Calu3 (cell line): Measurements from ENCODE around the gene VWC2. TPM values are rescaled to one million over a fixed set of nuclear protein-coding genes. Genes with fewer than 3 reads are reported as not detected.
A peak's percentile ranks its signal among the peaks of the same experiment; 100 is the strongest.

Source experiments
- BruUV-seq: library from RNA; stranded (reverse); fragments of 400-500 nt; replicated peaks from 2 replicates; lab custom pipeline; 2021; lab: Mats Ljungman, UMichigan
- CTCF ChIA-PET: fragments of 300-600 bp; sonication (Branson Sonifier 250); formaldehyde crosslinking; loops from one replicate; lab custom pipeline; 2022; ENCODE audit warnings: antibody characterized with exemption; lab: Charles Lee
- DNase-seq: peaks from one replicate; pipeline ENCODE4 v3.0.0; 2022
- H3K27ac Mint-ChIP-seq: one replicate; pipeline ENCODE4 v1.8.0; 2022; ENCODE audit warnings: mixed read lengths; ENCODE audit not compliant: unreplicated experiment
- H3K27me3 Mint-ChIP-seq: one replicate; pipeline ENCODE4 v1.8.0; 2022; ENCODE audit warnings: mixed read lengths; ENCODE audit not compliant: unreplicated experiment
- H3K36me3 Mint-ChIP-seq: one replicate; pipeline ENCODE4 v1.8.0; 2022; ENCODE audit warnings: mild to moderate bottlenecking, moderate library complexity, mixed read lengths; ENCODE audit not compliant: insufficient read depth, unreplicated experiment
- H3K4me1 Mint-ChIP-seq: one replicate; pipeline ENCODE4 v1.8.0; 2022; ENCODE audit warnings: mild to moderate bottlenecking, low read depth, mixed read lengths; ENCODE audit not compliant: unreplicated experiment
- H3K4me3 Mint-ChIP-seq: one replicate; pipeline ENCODE4 v1.8.0; 2022; ENCODE audit warnings: mild to moderate bottlenecking, low read depth, moderate library complexity, mixed read lengths; ENCODE audit not compliant: unreplicated experiment
- H3K9me3 Mint-ChIP-seq: one replicate; pipeline ENCODE4 v1.8.0; 2022; ENCODE audit warnings: low read depth, mixed read lengths; ENCODE audit not compliant: unreplicated experiment
- intact Hi-C: fragments of 100-400 bp; cut with micrococcal nuclease; formaldehyde crosslinking; loops from one replicate; pipeline ENCODE4 v1.10.0; 2022; ENCODE audit not compliant: unreplicated experiment
- total RNA-seq: library from RNA; stranded (reverse); gene quantifications from 2 replicates; pipeline ENCODE4 v1.2.3, GENCODE V29; 2022
- TF ChIP-seq, protein P1 (sequence below): fragments of 200-600 bp; IDR thresholded peaks from one replicate; pipeline ENCODE4 v1.8.0; 2022; ENCODE audit warnings: antibody characterized with exemption; ENCODE audit not compliant: unreplicated experiment

VWC2 gene
- total RNA-seq, 1 experiment from 2014 or later, result not detected

DNA sequence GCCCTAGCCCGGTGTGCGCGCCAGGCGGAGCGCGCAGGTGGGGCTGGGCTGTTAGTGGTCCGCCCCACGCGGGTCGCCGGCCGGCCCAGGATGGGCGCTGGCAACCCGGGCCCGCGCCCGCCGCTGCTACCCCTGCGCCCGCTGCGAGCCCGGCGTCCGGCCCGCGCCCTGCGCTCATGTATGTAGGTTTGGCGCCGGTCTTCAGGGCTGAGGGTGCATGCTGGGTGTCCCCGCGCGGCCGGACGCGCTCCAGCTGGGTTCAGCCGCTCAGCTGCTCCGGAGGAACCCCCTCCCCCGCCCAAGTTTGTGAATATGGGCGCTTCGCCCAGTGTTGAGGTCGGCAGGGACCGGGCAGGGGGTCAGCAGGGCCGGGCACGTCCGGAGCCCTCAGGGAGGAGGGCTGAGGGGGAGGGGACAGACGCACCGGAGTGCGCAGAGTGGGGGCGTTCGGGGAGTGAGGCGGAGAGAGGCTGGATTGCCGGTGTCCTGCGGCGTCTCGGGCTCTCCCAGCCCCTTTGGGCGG, 559 bp downstream of the VWC2 start:
- TF ChIP-seq, protein P1, sequence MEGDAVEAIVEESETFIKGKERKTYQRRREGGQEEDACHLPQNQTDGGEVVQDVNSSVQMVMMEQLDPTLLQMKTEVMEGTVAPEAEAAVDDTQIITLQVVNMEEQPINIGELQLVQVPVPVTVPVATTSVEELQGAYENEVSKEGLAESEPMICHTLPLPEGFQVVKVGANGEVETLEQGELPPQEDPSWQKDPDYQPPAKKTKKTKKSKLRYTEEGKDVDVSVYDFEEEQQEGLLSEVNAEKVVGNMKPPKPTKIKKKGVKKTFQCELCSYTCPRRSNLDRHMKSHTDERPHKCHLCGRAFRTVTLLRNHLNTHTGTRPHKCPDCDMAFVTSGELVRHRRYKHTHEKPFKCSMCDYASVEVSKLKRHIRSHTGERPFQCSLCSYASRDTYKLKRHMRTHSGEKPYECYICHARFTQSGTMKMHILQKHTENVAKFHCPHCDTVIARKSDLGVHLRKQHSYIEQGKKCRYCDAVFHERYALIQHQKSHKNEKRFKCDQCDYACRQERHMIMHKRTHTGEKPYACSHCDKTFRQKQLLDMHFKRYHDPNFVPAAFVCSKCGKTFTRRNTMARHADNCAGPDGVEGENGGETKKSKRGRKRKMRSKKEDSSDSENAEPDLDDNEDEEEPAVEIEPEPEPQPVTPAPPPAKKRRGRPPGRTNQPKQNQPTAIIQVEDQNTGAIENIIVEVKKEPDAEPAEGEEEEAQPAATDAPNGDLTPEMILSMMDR, result no peak
- H3K4me3 Mint-ChIP-seq, result no peak overlapping the region

GRCh38 chr7:49774459-49775064, 1.1 kb downstream of the VWC2 start:
- TF ChIP-seq, protein P1, result no peak
- BruUV-seq, result no TSS peak
- Mint-ChIP-seq H3K9me3 (peaks cover 5% of the 10 kb centered on the region), H3K4me1 (no peaks in the 10 kb centered on the region), H3K4me3 (peak overlapping the region; percentile 51), H3K36me3 (no peaks in the 10 kb centered on the region), H3K27ac (no peak overlapping the region), H3K27me3 (peaks cover 13% of the 10 kb centered on the region)
- intact Hi-C loops, result no loop called here
- DNase-seq, result no peak
- CTCF ChIA-PET, result interaction anchor here (0.6 kb wide), 1 partner anchor 21 kb away, joined by 3 read pairs; no protein-coding TSS in a partner anchor

More for the DNA sequence above, 559 bp downstream of the VWC2 start:
- intact Hi-C loops, result no loop called here
- Mint-ChIP-seq H3K27me3 (peaks cover 16% of the 10 kb centered on the region), H3K4me1 (no peaks in the 10 kb centered on the region), H3K9me3 (peaks cover 8% of the 10 kb centered on the region), H3K36me3 (no peaks in the 10 kb centered on the region), H3K27ac (no peak overlapping the region)
- CTCF ChIA-PET, result no interaction called here
- no TSS peak for BruUV-seq
- DNase-seq, result no peak

- H3K36me3 Mint-ChIP-seq, result no peaks in the 10 kb centered on the region
- no peak overlapping the region for H3K27ac Mint-ChIP-seq
- H3K27me3 Mint-ChIP-seq, result peaks cover 13% of the 10 kb centered on the region
- CTCF ChIA-PET, result interaction anchor here (0.6 to 0.7 kb wide), 2 partner anchors 20 to 787 kb away, joined by 3 to 5 read pairs; no protein-coding TSS in a partner anchor
- H3K4me1 Mint-ChIP-seq, result no peaks in the 10 kb centered on the region
- TF ChIP-seq, protein P1, result no peak
- BruUV-seq, result no TSS peak
- peaks cover 4% of the 10 kb centered on the region for H3K9me3 Mint-ChIP-seq
- H3K4me3 Mint-ChIP-seq, result peak overlapping the region; percentile 51
- DNase-seq, result no peak
- intact Hi-C loops, result no loop called here
These were observed 1.9 kb downstream of the VWC2 start for GRCh38 chr7:49775065-49775948.

DNA sequence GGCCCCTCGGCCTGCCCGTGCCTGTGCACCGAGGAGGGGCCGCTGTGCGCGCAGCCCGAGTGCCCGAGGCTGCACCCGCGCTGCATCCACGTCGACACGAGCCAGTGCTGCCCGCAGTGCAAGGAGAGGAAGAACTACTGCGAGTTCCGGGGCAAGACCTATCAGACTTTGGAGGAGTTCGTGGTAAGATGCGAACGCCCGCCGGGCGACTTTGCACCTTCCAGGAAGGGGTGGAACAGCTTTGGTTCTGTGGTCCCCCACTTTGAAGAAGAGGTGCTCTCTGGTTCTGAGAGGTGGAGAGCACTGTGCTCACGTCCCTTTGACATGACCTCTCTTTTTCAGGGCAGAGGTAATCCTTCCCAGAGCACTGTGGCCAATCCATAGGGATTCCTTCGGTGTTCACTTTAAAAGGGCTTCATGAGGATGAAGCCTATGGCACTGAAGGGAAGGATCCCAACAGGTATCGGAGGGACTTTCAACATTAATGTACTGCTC, 2.6 kb downstream of the VWC2 start:
- H3K9me3 Mint-ChIP-seq, result peaks cover 4% of the 10 kb centered on the region
- intact Hi-C loops, result no loop called here
- TF ChIP-seq, protein P1, result no peak
- H3K4me1 Mint-ChIP-seq, result no peaks in the 10 kb centered on the region
- no peak for DNase-seq
- no TSS peak for BruUV-seq
- CTCF ChIA-PET, result interaction anchor here (0.7 kb wide), 1 partner anchor 786 kb away, joined by 5 read pairs; no protein-coding TSS in a partner anchor
- no peak overlapping the region for H3K4me3 Mint-ChIP-seq
- H3K27ac Mint-ChIP-seq, result no peak overlapping the region
- no peaks in the 10 kb centered on the region for H3K36me3 Mint-ChIP-seq
- peaks cover 13% of the 10 kb centered on the region for H3K27me3 Mint-ChIP-seq
